ENCODE measurements around the gene CCDC159.

The CCDC159 gene

GRCh38 chr19:11382898-11383705 lies 36.8 kb downstream of the CCDC159 start (continued):
- TF ChIP-seq ZNF148 (tag by site-specific recombination; IDR thresholded peaks at IDR 0.05; ENCODE audit: borderline replicate concordance) = no peak
- TF ChIP-seq ZNF302 (tag by site-specific recombination; IDR thresholded peaks at IDR 0.05; ENCODE audit: low read depth) = no peak
- no peak for TF ChIP-seq ZNF155 (tag by site-specific recombination; IDR thresholded peaks at IDR 0.05)
- TF ChIP-seq PRDM6 (tag by site-specific recombination; IDR thresholded peaks at IDR 0.05) = no peak
- peak; percentile 23; the same call in 1 of the 2 replicates for TF ChIP-seq BCL11B (tag by site-specific recombination; IDR thresholded peaks at IDR 0.05; ENCODE audit: low read depth)
- no peak for TF ChIP-seq ZNF184 (tag by site-specific recombination; IDR thresholded peaks at IDR 0.05)
- peak; percentile 41; the same call in 1 of the 2 replicates for TF ChIP-seq ZNF600 (tag by site-specific recombination; IDR thresholded peaks at IDR 0.05)
- TF ChIP-seq ZSCAN4 (tag by site-specific recombination; IDR thresholded peaks at IDR 0.05) = no peak
- TF ChIP-seq SCRT1 (tag by site-specific recombination; IDR thresholded peaks at IDR 0.05; ENCODE audit: borderline replicate concordance) = no peak
- TF ChIP-seq PATZ1 (tag by site-specific recombination; IDR thresholded peaks at IDR 0.05) = peak; percentile 67
- TF ChIP-seq EGR2 (tag by site-specific recombination; IDR thresholded peaks at IDR 0.05; ENCODE audit: low read depth) = peak; percentile 32; the same call in 1 of the 2 replicates
- peak; percentile 47; the same call in 1 of the 2 replicates for TF ChIP-seq ZNF121 (tag by site-specific recombination; IDR thresholded peaks at IDR 0.05)
- peak; percentile 83 for TF ChIP-seq ZNF394 (tag by site-specific recombination; IDR thresholded peaks at IDR 0.05; ENCODE audit: borderline replicate concordance)
- no peak for TF ChIP-seq ZNF174 (tag by site-specific recombination; IDR thresholded peaks at IDR 0.05)
- no peak for TF ChIP-seq ZNF266 (tag by site-specific recombination; IDR thresholded peaks at IDR 0.05; ENCODE audit: low read depth)
- TF ChIP-seq ZNF645 (tag by site-specific recombination; IDR thresholded peaks at IDR 0.05) = no peak
- no peak for TF ChIP-seq YY1 (tag by site-specific recombination; IDR thresholded peaks at IDR 0.05)
- no peak for TF ChIP-seq ZNF76 (tag by site-specific recombination; IDR thresholded peaks at IDR 0.05; ENCODE audit: borderline replicate concordance, low read depth)
- TF ChIP-seq ZNF510 (tag by site-specific recombination; IDR thresholded peaks at IDR 0.05; ENCODE audit: insufficient replicate concordance) = no peak
- no peak for TF ChIP-seq ZNF362 (tag by site-specific recombination; IDR thresholded peaks at IDR 0.05)
- no peak for TF ChIP-seq ZNF621 (tag by site-specific recombination; IDR thresholded peaks at IDR 0.05)
- no peak for TF ChIP-seq ZNF354C (tag by site-specific recombination; IDR thresholded peaks at IDR 0.05; ENCODE audit: borderline replicate concordance, low read depth)
- TF ChIP-seq ZBTB20 (tag by site-specific recombination; IDR thresholded peaks at IDR 0.05) = peak; percentile 24; the same call in 1 of the 2 replicates
- TF ChIP-seq ZNF692 (tag by site-specific recombination; IDR thresholded peaks at IDR 0.05) = peak; percentile 94
- TF ChIP-seq HOXC10 (CRISPR knock-in tag; IDR thresholded peaks at IDR 0.05) = no peak
- no peak for TF ChIP-seq ZNF214 (tag by site-specific recombination; IDR thresholded peaks at IDR 0.05; ENCODE audit: borderline replicate concordance)
- TF ChIP-seq ZNF596 (tag by site-specific recombination; IDR thresholded peaks at IDR 0.05) = no peak
- no peak for TF ChIP-seq ZNF501 (tag by site-specific recombination; IDR thresholded peaks at IDR 0.05)
